HG03196 (cell line): ENCODE measurements around the gene HSD17B7.
"Not testable (repeated sequence)": the region's sequence is repeated elsewhere in the genome, so short reads cannot be mapped to it uniquely, and the experiment has no call there.

Experiments
- ATAC-seq: cut with Tn5 transposase; IDR thresholded peaks from one replicate; pipeline ENCODE4 v1.9.1; 2021; ENCODE audit not compliant: unreplicated experiment

Gene HSD17B7, protein sequence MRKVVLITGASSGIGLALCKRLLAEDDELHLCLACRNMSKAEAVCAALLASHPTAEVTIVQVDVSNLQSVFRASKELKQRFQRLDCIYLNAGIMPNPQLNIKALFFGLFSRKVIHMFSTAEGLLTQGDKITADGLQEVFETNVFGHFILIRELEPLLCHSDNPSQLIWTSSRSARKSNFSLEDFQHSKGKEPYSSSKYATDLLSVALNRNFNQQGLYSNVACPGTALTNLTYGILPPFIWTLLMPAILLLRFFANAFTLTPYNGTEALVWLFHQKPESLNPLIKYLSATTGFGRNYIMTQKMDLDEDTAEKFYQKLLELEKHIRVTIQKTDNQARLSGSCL

DNA sequence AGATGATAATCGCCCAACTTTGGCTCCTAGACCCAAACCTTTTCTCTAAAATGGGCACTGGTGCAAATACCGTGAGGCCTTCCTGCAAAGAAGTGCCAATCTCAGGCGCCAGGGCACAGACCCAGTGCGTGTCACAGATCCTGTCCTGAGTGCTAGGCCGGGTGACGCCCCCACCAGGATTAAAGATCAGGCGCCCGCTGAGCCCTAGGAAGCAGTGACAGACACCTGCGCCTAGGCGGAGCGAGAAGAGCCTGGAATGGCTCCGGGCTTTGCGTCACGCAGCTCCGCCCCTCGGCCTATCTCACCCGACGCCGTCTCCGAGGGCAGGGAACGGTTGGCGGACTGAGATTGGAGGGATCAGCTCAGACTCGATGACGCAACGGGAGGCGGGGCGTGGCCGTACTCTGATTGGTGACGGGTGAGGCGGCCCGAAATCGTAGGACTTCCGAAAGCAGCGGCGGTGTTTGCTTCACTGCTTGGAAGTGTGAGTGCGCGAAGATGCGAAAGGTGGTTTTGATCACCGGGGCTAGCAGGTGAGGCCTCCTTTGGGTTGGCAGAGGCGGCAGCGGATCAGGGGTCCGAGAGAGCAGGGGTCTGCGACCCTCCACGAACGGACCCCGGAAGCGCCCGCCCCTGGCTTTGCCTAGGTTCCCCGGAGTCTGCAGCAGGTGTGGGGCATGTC is at the start of gene HSD17B7:
HSD17B7 (plus strand) TSS at position 400 of the 682 bp plus-strand sequence; CDS start at position 499, 99 bp downstream.
- peak; percentile 99 for ATAC-seq

DNA sequence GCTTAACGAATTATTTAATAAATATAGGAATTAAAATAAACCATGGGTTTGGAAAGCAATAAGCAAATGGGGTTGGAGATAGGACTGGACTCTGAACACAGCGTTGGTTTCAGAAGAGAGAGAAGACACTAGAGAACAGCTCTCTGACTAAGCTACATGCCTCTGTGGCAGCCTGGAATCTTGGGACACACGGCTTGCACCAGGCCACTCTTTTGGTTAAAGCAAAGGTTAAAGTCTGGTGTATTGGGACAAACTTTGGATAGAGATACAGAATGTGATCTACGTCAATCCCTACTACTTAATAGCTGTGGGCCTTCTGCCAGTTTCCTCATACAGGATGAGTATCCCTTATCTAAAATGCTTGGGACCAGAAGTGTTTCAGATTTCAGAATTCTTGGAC is 49.7 kb upstream of the HSD17B7 start:
- no peak for ATAC-seq

DNA sequence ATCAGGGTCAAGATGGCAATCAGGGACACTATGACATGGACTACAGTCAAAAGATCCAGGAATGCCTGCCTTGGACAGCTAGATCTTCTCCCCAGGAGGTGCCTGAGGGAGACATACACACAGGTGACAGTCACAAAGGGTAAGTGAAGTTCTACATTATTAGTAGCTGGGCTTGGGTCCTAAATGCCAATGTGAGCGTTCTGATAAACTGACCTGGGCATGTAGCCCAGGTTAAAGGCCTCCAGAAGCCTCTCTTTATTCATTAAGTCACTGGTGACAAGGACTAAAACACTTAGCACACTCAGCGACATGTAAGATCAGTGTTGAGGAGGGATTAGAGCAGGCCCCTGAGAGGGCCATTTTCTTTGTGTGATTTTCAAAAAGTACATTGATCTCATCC is 48.9 kb upstream of the HSD17B7 start:
- ATAC-seq: no peak

DNA sequence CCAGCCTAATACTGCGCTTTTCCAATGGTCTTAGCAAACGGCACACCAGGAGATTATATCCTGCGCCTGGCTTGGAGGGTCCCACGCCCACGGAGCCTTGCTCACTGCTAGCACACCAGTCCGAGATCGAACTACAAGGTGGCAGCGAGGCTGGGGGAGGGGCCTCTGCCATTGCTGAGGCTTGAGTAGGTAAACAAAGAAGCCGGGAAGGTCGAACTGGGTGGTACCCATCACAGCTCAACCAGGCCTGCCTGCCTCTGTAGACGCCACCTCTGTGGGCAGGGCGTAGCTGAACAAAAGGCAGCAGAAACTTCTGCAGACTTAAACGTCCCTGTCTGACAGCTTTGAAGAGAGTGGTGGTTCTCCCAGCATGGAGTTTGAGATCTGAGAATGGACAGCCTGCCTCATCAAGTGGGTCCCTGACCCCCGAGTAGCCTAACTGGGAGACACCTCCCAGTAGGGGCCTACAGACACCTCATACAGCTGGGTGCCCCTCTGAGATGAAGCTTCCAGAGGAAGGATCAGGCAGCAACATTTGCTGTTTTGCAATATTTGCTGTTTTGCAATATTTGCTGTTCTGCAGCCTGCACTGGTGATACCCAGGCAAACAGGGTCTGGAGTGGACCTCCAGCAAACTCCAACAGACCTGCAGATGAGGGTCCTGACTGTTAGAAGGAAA is 44.1 kb upstream of the HSD17B7 start:
- not testable (repeated sequence) for ATAC-seq

DNA sequence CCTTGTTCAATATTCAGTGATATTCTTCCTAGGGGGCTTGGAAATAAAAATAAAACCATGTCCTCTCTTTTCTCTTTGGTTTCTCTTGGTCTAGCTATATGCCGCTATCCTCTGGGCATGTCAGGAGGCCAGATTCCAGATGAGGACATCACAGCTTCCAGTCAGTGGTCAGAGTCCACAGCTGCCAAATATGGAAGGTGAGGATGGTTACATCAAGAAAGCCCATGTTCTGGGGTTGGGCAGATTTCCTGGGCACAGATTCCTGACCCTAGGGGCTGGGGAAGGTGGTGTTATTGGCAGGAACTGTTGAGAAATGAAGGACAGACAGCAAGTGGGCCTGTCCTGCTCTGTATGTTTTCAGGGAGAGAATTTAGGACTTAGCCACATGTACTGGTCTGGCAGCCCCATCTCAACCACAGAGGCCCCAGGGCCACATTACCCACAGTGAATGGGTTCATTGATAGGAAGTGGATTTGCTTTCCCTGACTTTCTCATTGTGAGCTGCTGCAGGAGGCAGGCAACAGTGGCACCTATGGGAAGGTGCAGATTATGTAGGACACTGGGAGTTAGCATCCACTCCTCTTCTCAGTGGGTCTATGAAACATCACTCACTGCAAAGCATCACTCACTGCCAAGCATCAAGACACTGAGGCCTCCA is 37.4 kb upstream of the HSD17B7 start:
- no peak for ATAC-seq

DNA sequence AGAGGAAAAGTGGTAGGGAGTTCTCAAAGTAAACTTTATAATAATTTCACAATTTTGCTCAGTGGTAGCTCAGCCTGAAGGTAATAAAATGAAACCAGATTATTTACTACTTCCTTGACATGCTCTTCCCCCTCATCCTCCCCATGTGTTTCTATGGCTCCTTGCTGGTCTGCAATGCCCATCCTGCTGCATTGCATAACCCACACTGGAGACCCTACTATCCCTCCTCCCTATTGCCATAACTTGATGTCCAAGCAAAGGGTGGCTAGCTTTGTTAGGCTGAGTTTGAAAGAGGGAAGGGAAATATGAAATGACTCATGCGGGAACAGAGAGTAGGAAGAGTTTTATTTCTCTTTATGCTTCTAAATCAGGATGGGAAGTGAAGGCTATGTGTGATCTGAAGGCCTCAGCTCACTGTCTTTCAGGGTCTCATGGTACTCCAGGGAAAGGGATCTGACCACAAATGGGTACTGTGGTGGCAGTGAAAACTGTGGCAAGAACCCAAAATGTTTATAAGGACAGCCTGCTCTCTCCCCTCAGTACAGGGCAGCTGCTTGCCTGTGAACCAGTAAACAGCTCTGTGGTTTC is 36.4 kb upstream of the HSD17B7 start:
- no peak for ATAC-seq

DNA sequence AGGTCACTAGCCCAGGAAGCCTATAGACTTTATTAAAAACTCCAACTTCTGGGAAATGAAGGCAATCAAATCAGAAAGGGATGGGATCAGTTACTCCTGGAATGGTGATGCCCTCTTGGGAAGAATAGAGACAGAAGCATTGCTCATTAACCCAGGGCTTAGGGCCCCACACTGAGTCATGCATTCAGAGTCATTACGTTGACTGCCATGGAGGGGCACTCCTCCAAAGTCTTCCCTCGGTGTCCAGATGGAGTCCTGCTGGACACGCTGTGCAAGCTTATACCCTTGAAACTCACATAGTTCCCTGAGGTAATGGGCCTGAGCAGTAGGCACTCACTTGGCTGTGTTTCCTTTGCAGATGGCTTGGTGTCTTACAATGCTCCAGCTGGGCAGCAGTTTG is 35.2 kb upstream of the HSD17B7 start:
- ATAC-seq: no peak

DNA sequence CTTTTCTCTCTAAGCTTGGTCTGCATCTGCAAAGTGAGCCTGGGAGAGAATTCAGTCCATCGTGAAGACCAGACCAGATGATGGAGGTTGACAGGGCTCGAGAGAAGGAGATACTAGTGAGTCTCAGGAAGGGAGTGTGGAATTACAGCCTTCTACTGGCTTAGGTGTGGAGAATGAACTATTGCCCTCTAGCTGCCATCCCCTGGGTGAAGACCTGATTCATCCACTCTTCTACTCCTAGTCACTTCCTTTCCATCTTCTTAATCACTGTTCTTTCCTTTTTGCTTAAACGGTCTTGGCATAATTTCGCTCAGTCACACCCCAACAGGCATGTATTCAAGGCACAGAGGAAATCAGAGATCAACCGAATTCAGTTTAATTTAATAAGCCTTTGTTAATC is 34.0 kb upstream of the HSD17B7 start:
- no peak for ATAC-seq

DNA sequence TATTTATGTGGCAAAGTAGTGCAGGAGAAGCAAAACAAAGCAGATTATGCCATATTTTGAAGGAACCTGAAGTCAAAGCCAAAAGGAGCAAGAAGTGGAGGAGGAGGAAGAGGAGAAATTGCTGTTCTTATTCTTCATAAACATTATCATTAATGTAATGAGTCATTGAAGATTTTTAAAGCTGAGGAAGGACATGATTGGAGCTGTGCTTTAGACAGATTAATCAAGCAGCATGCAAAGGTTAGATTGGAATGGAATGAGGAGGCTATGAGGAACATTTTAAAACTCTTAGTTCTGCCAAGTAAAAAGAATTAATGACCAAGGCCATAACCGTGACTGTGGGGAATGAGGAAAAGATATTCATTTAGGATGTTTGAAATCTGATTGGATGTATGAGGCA is 33.0 kb upstream of the HSD17B7 start:
- ATAC-seq: no peak

DNA sequence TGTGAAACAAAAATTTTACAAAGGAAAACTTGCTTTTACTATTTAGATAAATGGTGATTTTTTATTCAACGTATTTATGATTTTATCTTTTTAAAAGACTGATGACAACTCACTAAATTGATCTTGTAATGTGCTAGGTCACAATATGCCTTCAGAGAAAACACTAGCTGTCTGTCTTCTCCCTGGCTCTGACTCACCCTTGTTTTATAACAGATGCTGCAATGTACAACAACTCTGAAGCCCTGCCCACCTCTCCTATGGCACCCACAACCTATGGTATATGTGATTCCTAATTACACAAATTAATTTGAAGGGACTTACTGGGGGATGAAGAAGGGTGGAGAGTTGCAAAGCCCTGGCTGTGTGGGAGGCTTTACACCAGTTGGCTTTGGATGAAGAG is 24.7 kb upstream of the HSD17B7 start:
- ATAC-seq: no peak

DNA sequence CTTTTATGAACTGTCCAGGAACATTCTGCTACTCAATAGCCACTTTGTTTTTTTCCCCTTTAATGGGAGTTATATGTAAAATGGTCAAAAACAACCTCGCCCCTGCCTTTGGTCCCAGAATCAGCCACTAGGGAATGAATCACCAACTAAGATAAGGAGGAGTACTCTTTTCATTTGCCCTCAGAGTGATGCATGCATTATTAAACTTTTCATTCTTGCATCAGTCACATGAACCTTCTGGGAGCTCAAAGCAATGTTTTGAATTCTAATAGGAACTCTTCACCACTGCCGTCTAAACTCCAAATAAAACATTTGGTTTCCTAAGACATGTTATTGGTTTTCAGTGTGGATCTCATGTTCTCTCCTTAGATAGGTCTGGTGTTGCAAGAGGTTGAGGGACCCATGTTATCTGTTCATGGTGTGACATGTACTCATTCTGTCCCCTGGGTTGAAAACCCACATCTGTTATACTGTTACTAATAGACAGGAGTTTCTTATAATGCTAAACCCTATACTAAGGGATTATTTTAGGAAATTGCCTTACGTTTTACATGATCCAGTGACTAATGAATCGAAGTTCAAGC is 17.8 kb upstream of the HSD17B7 start:
- ATAC-seq: no peak

DNA sequence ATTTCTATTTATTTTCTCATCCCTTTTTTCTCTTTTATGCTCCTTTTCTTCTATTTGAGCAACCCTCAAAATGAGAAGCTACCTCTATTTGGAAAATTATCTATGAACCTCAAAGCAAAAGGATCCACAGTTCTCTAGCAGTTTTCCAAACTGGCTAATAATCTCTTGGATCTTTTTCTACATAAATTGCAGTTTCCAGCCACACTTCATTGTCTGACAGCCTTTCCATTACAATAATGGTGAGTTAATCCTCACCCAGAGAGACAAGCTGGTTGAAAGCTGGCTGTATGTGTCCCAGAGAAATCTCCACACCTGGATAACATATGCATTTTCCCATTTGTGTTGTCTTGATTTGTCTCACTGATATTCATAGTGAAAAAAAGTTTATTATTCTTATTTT is 16.5 kb upstream of the HSD17B7 start:
- no peak for ATAC-seq

DNA sequence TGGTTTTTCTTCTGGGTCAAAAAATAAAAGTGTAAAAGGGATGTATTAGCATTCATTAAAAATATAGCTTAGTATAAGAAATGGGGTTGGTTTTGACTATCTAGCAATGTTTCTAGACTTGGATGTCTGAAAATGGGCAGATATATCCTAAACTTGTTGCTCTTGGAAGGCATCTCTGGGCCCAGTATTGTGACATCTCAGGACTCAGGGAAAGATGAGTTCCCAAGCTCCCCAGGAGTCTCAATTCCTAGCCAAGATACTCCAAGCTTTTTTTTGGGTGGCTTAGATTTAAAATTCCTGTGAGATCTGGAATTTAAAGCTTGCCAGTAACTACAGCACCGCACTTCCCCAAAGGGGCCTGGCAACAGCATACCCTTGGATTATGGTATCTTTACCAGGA is 11.5 kb upstream of the HSD17B7 start:
- ATAC-seq: no peak

DNA sequence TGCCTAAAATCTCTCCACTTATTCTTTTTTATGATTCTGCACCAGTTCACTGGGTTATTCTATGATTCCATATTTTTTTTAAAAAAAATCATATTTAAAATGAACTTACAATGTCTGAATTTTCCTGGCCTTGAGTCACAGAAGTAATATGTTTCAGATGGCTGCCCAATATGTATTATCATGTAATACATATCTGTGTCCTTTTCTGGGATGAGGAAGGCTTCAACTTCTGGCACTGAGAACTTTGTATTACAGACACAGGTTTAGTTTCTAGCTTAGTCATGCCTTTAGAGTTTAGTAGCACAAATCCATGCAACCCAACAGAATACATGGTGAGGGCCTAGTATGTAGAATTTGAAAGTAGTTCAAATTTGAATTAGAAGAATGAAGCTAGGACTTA is 7.8 kb upstream of the HSD17B7 start:
- ATAC-seq: no peak

DNA sequence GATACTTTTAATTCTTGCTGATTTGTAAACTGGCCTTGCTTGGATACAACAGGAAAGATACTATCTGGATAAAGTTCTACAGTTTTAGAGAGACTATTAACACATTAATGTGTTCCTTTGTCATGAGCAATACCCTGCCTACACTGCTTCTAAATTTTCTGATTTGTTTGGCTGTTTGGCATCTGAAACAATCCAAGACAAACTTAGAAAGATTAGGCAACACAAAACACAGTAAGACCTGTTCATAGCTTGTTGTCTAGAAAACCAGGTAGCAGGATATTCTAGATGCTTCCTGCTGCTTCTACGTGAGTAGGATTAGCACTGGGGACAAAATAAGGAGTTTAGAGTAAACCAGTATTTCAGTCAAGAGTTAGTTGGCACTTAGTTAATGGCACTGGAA is 5.6 kb upstream of the HSD17B7 start:
- ATAC-seq: not testable (repeated sequence)

DNA sequence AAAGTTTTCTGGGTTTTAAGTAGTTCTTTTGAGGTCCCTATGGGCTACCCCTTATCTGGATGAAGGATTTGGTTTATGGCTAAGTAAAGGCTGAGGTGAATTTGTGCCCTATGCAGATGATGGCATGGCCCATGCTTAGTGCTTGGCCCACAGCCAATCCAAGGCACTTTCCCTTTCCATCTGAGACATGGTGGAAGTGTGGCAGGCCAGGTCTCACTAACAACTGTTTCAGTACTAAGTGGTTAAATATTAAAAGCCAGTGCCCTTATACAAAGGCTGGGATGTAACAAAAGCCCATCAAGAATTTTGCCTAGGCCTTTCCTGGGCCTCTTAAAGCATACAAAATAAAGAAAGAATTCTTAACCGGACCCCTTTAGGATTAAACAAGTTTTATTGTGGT is 1.7 kb upstream of the HSD17B7 start:
- ATAC-seq: not testable (repeated sequence)

DNA sequence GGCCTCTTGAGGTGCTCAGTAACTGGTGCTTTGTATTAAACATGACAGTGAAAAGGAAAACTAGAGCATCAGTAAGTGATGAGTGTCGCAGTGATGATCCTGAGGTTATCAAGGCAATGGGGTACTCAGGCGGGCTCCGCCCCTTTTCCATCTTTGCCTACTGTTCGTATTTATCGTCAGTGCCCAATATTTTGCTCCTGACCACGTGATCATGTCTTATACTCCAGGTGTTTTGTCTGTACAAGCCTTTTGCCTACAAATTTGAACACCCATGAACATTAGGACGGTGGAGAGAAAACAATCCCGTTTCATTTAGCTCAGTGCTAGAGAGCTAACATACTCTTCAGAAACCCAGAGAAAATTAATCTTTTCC is 469 bp downstream of the HSD17B7 start:
- ATAC-seq: not testable (repeated sequence)

DNA sequence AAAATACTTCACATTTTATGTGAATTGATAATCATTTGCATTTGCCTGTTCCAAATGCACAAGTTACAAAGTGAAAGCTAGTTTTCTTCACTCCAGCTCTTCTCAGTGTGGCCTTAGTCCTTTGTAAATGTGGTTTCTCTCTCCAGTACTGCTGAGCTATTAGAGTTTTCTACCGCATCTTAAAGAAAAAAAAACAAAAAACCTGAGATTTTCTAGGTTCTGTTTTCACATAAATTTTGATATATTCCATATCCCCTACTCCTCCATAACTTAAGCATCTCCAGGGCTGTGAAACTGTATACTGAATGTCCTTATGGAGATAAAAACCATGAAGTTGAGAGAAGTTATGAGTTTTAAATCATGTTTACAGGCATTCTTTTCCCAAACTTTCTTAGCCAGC is 3.8 kb downstream of the HSD17B7 start:
- not testable (repeated sequence) for ATAC-seq

DNA sequence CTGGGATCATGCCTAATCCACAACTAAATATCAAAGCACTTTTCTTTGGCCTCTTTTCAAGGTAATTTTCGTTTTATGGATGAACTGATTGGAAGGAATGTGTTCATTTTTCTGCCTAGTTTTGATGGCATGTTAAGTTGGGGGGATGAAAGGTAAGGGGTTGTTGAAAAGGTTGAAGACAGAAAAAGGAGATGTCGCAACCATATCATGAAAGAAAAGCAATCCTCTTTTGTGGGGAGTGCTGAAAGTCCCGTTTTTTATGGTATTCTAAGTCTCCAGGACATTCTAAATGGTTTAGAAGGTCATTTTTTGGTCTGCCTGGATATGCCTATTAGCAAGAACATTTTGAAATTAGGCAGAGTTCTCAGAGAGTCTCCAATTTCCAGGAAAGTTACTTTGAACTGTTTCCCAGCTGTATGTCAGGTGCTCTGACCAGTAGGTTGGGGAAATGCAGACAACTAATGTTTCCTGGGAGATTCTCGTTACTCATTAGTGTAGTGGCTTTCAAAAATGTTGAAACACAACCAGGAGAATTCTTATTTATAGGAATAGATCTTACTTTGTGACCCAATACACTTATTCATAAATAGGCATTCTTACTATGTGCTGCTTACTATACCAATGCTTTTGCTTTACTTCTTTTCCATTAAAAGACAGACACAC is 6.2 kb downstream of the HSD17B7 start:
- ATAC-seq: not testable (repeated sequence)
